Adrenal gland (tissue), 12 donors: ENCODE results near the gene EYS. TPM values are rescaled to one million over a fixed set of nuclear protein-coding genes. Genes with fewer than 3 reads are reported as not detected.

Experiments used
- DNase-seq, 7 donors: peaks; one replicate each; pipeline ENCODE4 v3.0.0-alpha.2; 2019 to 2020
- H3K27ac ChIP-seq, 5 donors: fragments of 200-600 bp; sonication (generic) in 4 of 5; 1 replicate in 3 of 5; 2 replicates in 2 of 5; pipeline versions ENCODE4 v1.5.1 to v1.8.0; 2016 to 2020; ENCODE audit warnings: mild to moderate bottlenecking in 1 of 5
- H3K27me3 ChIP-seq: fragments of 200-600 bp; 2 replicates; pipeline ENCODE4 v1.8.0; 2021
- H3K36me3 ChIP-seq, 2 donors: fragments of 200-600 bp; replicated peaks in 1 of 2; 1 replicate in 1 of 2; 2 replicates in 1 of 2; pipeline versions ENCODE4 v1.5.1 to v1.8.0; 2018 to 2022
- H3K4me1 ChIP-seq, 2 donors: fragments of 200-600 bp; replicated peaks in 1 of 2; 1 replicate in 1 of 2; 2 replicates in 1 of 2; pipeline versions ENCODE4 v1.5.1 to v1.8.0; 2018 to 2021
- H3K4me3 ChIP-seq, 4 donors: fragments of 200-600 bp; sonication (generic) in 3 of 4; one replicate each; pipeline ENCODE4 v1.5.1; 2016 to 2018
- H3K9me3 ChIP-seq, 3 donors: fragments of 200-600 bp; sonication (generic) in 1 of 3; replicated peaks in 1 of 3; 1 replicate in 2 of 3; 2 replicates in 1 of 3; pipeline versions ENCODE4 v1.5.1 to v1.8.0; 2016 to 2021
- CTCF ChIP-seq, 6 experiments: fragments of 450-650 bp in 4 of 6; fragments of 200-600 bp in 2 of 6; sonication (generic) in 1 of 6; IDR thresholded peaks; 1 replicate in 5 of 6; 2 replicates in 1 of 6; pipeline versions ENCODE4 v1.5.1 to v1.8.0; 2016 to 2021; ENCODE audit warnings: antibody characterized with exemption in 6 of 6, mild to moderate bottlenecking in 2 of 6, moderate library complexity in 1 of 6
- POLR2A ChIP-seq, 2 donors: fragments of 450-650 bp; IDR thresholded peaks; one replicate each; pipeline ENCODE4 v1.6.1; 2017; ENCODE audit warnings: antibody characterized with exemption in 2 of 2, mild to moderate bottlenecking in 2 of 2, moderate library complexity in 1 of 2
- WGBS, 4 donors: extraction: QIAGEN DNeasy Blood & Tissue Kit in 2 of 4; methylation state at CpG; one replicate each; pipeline versions ENCODE4 v1.1.5 to v1.1.7; 2013 to 2017; 5-methylcytosine and 5-hydroxymethylcytosine counted together
- intact Hi-C, 2 donors: fragments of 100-400 bp; cut with DNase I; formaldehyde crosslinking; loops; one replicate each; pipeline versions ENCODE4 v1.14.1 to v1.15.0; 2022 to 2023
- polyA plus RNA-seq, 3 donors: library from polyadenylated mRNA; stranded (reverse); fragments of 200-250 nt in 2 of 3; fragments of 350-450 nt in 1 of 3; fragmentation: Illumina TruSeq in 1 of 3; extraction: RNeasy Lipid Tissue Mini Kit (QIAGEN cat#74804) in 1 of 3; gene quantifications; one replicate each; pipeline ENCODE4 v1.2.3, GENCODE V29; 2013 to 2014
- total RNA-seq, 9 donors: library from RNA; depleted of rRNA in 4 of 9; stranded (reverse); fragments of >200 nt in 4 of 9; fragments of 120-200 nt in 1 of 9; fragmentation: NEBNext Ultra II Directional in 1 of 9; extraction: Animal tissue kit (Norgen Biotek cat#: 25700) in 1 of 9; gene quantifications; one replicate each; pipeline versions ENCODE4 v1.1.0 to v1.2.4, GENCODE V29; 2013 to 2023
- donor health status: healthy with polysubstance abuse.
- donor health status: Bipolar disorder and iron deficiency.
- donor health status: DM: yes; HTN: yes; CAD: no.
- donor health status: DM: no; HTN: no; CAD: no.
- donor health status: DM: no; HTN: no; CAD: no.
- donor health status: DM: yes; HTN: yes; CAD: no.

EYS gene
- total and polyA plus RNA-seq, 12 donors: 0.03 to 3.1 (median 0.18) TPM; not detected in 7

- Histone ChIP-seq H3K36me3 (no peaks in the 10 kb centered on the region), H3K9me3 (no peaks in the 10 kb centered on the region), H3K4me1 (no peaks in the 10 kb centered on the region), H3K4me3 (no peak overlapping the region), H3K27me3 (no peaks in the 10 kb centered on the region), H3K27ac (no peak overlapping the region)
- no peak for DNase-seq
- intact Hi-C loops: no loop called here
- whole genome bisulfite sequencing, 4 donors: 64 to 72% (median 67%) methylated on average over 2 of the region's 2 CpGs
- TF ChIP-seq CTCF (IDR thresholded peaks at IDR 0.05) (no peak), POLR2A (IDR thresholded peaks at IDR 0.05) (no peak)
These were observed 761.6 kb downstream of the EYS start for GRCh38 chr6:64945450-64945849.

DNA sequence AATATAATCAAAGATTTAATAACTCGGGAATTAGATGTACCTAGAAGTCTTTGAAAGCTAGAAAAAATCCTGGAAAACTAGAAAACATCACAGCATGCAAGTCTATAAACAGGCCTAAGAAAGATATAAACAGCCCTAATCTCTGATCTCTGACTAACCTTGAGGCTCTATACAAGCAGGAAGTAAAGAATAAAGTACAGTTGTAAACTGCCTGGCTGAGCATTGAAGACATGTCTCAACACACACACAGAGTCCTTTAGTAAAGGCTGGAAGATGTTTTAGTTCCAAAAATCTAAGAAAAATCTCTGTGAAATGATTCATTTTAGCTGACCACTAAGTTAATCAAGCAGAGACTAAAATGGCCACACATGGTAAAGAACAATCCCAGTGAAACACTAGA lies 774.5 kb downstream of the EYS start:
- no peak overlapping the region for H3K27ac ChIP-seq
- intact Hi-C loops: no loop called here
- no peak for TF ChIP-seq POLR2A (IDR thresholded peaks at IDR 0.05)
- TF ChIP-seq CTCF (IDR thresholded peaks at IDR 0.05): no peak
- no peak for DNase-seq
- 76 to 90% (median 80%) methylated on average over 1 of the region's 1 CpG for WGBS, 4 donors
- H3K36me3 ChIP-seq: no peaks in the 10 kb centered on the region
- H3K27me3 ChIP-seq: no peaks in the 10 kb centered on the region
- no peaks in the 10 kb centered on the region for H3K9me3 ChIP-seq
- H3K4me3 ChIP-seq: no peak overlapping the region
- no peaks in the 10 kb centered on the region for H3K4me1 ChIP-seq

GRCh38 chr6:64930681-64931080 lies 776.3 kb downstream of the EYS start:
- WGBS, 4 donors: 71 to 81% (median 77%) methylated on average over 2 of the region's 2 CpGs
- intact Hi-C loops: no loop called here
- Histone ChIP-seq H3K27me3 (no peaks in the 10 kb centered on the region), H3K4me3 (no peak overlapping the region), H3K4me1 (no peaks in the 10 kb centered on the region), H3K36me3 (no peaks in the 10 kb centered on the region), H3K27ac (no peak overlapping the region), H3K9me3 (no peaks in the 10 kb centered on the region)
- TF ChIP-seq CTCF (IDR thresholded peaks at IDR 0.05): no peak
- no peak for TF ChIP-seq POLR2A (IDR thresholded peaks at IDR 0.05)
- no peak for DNase-seq

GRCh38 chr6:64926051-64926450 lies 781.0 kb downstream of the EYS start:
- Histone ChIP-seq H3K9me3 (no peaks in the 10 kb centered on the region), H3K36me3 (no peaks in the 10 kb centered on the region), H3K27me3 (no peaks in the 10 kb centered on the region), H3K4me1 (no peaks in the 10 kb centered on the region), H3K4me3 (no peak overlapping the region), H3K27ac (no peak overlapping the region)
- TF ChIP-seq POLR2A (IDR thresholded peaks at IDR 0.05) (no peak), CTCF (IDR thresholded peaks at IDR 0.05) (no peak)
- intact Hi-C loops: no loop called here
- DNase-seq: no peak
